Omental fat pad (tissue), 4 donors: ENCODE results near the gene ZNF800. TPM values are rescaled to one million over a fixed set of nuclear protein-coding genes. Genes with fewer than 3 reads are reported as not detected.
"Not testable (repeated sequence)": the region's sequence is repeated elsewhere in the genome, so short reads cannot be mapped to it uniquely, and the experiment has no call there.

Source experiments
- ATAC-seq: fragments of 150-250 bp; one replicate; pipeline ENCODE4 v1.9.1; 2016; ENCODE audit warnings: mild to moderate bottlenecking, moderate library complexity; ENCODE audit not compliant: low FRiP score
- DNase-seq: peaks from one replicate; pipeline ENCODE4 v3.0.0-alpha.2; 2019; ENCODE audit warnings: low spot score
- total RNA-seq, 4 donors: library from RNA; depleted of rRNA; stranded (reverse); fragments of >200 nt; gene quantifications; one replicate each; pipeline ENCODE4 v1.1.0, GENCODE V29; 2016
- TF ChIP-seq, protein P1 (sequence below), 3 donors: fragments of 450-650 bp; IDR thresholded peaks; one replicate each; pipeline ENCODE4 v1.5.1; 2016 to 2017; ENCODE audit warnings: antibody characterized with exemption in 3 of 3, mild to moderate bottlenecking in 3 of 3, moderate library complexity in 2 of 3

Gene ZNF800
- total RNA-seq, 4 donors from 2014 or later: 28.3 to 47.2 (median 35.8) TPM

DNA sequence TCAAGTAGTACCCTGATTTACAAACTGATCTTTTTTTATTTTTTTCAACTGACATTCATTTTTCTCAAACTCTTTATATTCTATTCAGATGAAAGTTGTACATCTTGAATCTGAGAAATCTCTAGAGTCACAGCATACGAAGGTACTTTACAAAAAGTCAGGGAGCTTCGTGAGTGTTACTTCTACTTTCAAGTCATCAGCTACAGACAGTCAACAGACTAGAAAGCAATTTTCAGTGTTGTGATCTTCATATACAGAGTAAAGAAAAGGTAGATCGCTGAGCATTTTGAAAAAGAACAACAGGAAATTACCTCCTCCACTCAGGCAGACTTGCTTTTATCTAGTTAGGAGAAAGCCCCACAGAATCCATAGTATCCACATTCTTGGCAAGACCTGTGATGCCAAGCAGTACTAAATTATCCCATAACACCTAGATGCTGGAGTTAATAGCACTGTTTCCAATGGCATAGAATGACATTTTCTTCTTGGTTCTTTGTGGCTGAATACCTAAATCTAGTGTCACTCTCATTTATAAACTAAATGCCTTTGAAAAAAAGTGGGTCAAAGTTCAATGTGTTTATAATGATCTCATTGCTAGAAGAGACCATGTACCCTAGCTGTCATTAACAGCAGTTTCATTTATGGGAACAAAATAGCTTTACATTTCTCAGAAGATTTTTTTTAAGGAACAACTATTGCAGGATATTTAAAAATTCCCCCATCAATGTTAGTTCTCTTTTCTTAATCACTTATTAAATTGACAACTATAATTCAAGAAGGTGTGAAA lies 12.0 kb upstream of the ZNF800 start:
- ATAC-seq: no peak
- TF ChIP-seq, protein P1, sequence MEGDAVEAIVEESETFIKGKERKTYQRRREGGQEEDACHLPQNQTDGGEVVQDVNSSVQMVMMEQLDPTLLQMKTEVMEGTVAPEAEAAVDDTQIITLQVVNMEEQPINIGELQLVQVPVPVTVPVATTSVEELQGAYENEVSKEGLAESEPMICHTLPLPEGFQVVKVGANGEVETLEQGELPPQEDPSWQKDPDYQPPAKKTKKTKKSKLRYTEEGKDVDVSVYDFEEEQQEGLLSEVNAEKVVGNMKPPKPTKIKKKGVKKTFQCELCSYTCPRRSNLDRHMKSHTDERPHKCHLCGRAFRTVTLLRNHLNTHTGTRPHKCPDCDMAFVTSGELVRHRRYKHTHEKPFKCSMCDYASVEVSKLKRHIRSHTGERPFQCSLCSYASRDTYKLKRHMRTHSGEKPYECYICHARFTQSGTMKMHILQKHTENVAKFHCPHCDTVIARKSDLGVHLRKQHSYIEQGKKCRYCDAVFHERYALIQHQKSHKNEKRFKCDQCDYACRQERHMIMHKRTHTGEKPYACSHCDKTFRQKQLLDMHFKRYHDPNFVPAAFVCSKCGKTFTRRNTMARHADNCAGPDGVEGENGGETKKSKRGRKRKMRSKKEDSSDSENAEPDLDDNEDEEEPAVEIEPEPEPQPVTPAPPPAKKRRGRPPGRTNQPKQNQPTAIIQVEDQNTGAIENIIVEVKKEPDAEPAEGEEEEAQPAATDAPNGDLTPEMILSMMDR (IDR thresholded peaks at IDR 0.05): no peak

DNA sequence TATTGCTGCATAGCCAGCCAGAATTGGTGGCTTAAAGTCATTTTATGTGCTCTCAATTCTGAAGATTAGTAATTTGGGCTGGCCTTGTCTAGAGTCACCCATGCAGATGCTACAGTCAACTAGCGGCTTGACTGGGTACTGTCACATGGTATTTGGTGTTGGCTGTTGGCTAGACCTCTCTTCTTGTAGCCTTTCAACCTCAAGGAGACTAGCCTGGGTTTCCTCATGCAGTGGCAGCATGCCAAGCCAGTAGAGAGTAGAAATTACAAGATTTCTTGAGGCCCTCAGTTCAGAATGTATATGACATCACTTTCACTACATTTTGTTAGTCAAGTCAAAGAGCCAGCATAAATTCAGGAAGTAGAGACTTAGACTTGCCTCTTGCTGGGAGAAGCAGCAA lies 3.7 kb upstream of the ZNF800 start:
- TF ChIP-seq, protein P1 (IDR thresholded peaks at IDR 0.05): no peak
- no peak for DNase-seq
- no peak for ATAC-seq

More for the DNA sequence above, 12.0 kb upstream of the ZNF800 start:
- no peak for DNase-seq

DNA sequence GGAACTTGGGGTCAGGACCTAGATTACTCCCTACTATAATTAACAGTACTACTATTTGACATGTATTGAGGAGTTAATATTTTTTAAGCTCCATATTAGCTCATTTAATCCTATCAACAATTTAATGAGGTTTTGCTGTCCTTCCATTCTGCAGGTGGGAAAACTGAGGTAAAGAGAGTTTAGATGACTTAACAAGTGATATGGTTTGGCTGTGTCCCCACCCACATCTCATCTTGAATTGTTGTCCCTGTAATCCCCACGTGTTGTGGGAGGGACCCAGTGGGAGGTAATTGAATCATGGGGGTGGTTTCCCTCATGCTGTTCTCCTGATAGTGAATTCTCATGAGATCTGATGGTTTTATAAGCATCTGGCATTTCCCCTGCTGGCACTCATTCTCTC lies 2.6 kb upstream of the ZNF800 start:
- not testable (repeated sequence) for DNase-seq, ATAC-seq

DNA sequence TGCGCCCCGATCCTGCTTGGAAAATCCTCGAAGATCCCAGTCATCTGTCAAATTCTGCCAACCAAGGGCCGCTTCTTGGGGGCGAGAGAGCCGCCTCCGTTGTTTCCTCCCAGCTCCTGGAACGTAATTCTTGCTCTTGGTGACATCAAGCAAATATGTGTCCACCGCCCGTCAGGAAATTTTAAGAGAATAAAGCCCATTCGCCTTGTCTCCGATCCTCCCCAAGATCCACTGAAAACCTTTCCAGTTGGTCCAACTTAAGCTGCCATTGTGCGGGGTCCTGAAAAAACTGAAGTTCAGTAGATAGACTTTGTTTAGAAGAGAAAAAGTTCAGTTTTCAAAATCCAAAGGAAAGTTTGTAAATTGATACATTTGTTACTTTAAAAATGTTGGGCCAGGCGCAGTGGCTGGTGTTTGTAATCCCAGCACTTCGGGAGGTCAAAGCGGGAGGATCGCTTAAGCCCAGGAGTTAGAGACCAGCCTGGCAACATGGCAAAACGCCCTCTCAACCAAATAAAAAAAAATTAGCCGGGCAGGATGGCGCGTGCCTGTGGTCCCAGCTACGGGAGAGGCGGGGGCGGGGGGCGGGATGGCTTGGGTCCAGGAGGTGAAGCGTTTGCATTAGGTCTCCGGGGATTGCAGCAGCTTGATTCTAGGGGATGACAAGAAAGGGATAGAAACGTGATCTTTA lies 1.0 kb upstream of the ZNF800 start:
- ATAC-seq (no peak), DNase-seq (no peak)
- TF ChIP-seq, protein P1 (IDR thresholded peaks at IDR 0.05): no peak

DNA sequence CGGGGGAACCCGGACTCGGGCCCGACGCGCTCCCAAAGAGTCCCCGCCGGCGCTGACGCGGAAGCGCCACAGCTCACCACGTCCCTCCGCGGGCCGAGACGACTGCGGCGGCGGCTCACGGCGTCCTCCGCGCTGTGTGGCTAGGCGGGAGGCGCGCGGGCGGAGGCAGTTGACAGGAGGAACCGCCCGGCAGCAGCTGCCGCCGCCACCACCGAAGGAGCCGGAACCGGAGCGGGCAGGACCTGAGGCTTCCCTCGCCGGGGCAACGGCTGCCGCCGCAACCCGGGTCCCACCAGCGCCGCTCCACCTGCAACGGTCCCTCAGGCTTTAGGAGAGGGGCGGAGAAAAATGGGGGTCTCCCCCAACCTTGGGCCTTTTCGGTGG lies 334 bp downstream of the ZNF800 start:
- ATAC-seq (peak; percentile 76), DNase-seq (no peak)
- TF ChIP-seq, protein P1 (IDR thresholded peaks at IDR 0.05): no peak

DNA sequence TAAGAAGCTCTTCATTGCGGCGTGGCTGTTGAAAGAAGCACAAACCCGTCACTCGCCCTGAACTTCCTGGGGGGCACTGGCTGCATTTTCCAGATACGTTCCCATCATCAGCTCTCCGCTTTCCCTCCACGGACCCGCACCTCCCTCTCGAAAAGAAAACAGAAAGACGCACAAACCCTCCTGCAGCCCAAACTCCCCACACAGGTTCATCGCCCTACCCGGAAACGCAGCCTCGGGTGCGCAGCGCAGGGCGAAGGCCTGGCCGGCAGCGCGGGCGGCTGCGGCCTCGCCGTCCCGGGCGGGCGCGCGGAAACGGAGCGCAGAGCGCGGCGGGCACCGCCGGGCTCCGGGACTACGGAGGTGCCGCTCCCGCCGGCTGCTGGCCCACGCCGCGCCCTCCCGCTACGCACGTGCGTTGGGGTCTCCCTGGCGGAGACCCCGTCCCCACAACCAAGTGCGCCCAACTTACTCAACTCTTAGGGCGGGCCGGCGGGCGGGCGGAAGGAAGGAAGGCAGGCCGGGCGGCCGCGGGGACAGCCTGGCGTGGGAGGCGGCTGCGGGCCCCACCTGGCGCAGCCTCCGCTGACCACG lies 822 bp downstream of the ZNF800 start:
- DNase-seq: no peak
- TF ChIP-seq, protein P1 (IDR thresholded peaks at IDR 0.05): no peak
- ATAC-seq: peak; percentile 33

DNA sequence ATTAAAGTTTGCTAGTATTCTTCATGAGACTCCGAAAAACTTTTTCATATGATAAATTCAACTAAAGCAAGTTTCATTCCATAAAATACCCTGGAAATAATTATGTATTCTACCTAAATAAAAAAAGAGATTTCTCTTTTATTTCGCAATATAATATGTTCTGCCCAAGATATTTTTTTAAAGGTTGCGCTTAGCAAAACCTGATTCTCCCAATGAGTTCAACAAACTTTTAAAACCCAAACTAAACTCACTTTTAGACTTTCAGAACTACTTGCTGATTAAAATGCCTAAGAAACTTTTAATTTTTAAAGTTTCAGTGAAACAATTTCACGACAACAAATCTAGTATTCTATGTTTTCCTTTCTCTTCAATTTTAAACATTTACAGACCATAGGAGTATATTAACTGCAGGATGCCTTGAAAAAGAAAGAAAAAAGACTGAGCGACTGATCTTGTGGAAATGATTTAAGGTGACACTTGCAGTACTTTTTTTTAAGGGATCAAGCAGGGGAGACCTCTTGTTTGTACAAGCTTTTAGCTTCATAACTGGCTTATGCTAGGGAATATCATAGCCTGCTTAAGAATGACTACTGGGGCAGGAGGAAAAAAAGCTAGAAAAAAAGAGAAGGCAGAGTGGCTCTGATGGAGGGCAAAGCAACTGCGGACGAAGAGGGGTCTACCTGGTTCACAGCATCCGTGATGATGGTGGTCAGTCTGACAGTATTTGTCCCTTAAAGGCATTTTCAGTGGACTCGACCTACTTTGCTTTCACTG lies 1.5 kb downstream of the ZNF800 start:
- DNase-seq: no peak
- TF ChIP-seq, protein P1 (IDR thresholded peaks at IDR 0.05): no peak
- no peak for ATAC-seq
